ENCODE results near the gene CEMIP.

- TF ChIP-seq CTCF (conservative IDR thresholded peaks at IDR 0.05 in 1 of 2, IDR thresholded peaks at IDR 0.05 in 1 of 2; ENCODE audit: extremely low read depth in 1 of 2, insufficient read depth in 1 of 2, low read depth in 1 of 2, low read length in 2 of 2) (no peak), EZH2 (IDR thresholded peaks at IDR 0.05; ENCODE audit: borderline replicate concordance, low read length) (no peak)
These were observed 207.3 kb downstream of the CEMIP start for GRCh38 chr15:80986487-80986886.
